HG03108 (cell line): ENCODE results near the gene MAP3K20.
"Not testable (repeated sequence)": the region's sequence is repeated elsewhere in the genome, so short reads cannot be mapped to it uniquely, and the experiment has no call there.

Source experiments
- ATAC-seq: cut with Tn5 transposase; IDR thresholded peaks from one replicate; pipeline ENCODE4 v1.9.1; 2021; ENCODE audit warnings: moderate library complexity; ENCODE audit not compliant: unreplicated experiment

Gene MAP3K20

DNA sequence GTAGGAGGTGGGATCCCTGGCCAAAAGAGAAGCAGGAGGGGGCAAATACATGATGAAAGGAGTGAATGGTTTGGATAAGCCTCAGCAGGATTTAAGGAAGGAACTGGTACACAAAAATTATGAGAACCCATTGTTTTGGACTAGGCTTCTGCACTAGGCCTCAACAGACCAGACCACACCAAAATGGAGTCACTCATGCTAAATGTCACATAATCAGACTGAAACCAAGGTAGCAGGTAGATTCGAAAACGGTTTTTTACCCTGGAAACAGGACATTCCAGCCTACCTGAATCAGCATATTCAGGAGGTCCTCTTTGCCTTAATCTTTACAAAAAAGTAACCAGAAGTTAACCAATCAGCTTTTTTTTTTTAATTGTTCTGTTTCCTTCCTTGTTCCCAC, 229.7 kb downstream of the MAP3K20 start:
- ATAC-seq = no peak

DNA sequence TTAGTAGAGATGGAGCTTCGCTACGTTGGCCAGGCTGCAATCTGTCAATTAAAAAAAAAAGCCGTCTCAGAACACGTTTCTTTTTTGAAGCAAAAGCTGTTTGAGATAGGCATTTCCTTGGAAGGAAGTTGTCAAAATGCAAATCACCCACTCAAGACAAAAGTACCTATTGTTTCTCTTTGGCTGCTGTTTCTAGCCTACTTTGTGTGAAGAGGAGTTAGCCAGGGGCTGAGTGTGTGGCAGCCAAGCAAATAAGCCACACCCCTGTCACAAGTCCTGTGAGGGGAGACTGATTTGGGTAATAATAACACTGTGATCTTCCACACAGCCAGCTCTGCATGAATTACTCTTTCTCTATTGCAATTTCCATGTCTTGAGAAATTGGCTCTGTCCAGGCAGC, 231.6 kb downstream of the MAP3K20 start:
- no peak for ATAC-seq

DNA sequence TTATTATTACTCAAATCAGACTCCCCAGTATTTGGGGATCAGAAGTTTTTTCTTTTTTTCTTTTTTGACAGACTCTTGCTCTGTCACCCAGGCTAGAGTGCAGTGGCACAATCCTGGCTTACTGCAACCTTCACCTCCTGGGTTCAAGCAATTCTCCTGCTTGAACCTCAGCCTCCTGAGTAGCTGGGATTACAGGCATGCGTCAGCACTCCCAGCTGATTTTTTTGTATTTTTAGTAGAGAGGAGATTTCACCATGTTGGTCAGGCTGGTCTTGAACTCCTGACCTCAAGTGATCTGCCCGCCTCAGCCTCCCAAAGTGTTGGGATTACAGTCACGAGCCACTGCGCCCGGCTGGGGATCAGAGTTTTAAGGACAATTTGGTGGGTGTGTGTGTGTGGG, 233.7 kb downstream of the MAP3K20 start:
- not testable (repeated sequence) for ATAC-seq

DNA sequence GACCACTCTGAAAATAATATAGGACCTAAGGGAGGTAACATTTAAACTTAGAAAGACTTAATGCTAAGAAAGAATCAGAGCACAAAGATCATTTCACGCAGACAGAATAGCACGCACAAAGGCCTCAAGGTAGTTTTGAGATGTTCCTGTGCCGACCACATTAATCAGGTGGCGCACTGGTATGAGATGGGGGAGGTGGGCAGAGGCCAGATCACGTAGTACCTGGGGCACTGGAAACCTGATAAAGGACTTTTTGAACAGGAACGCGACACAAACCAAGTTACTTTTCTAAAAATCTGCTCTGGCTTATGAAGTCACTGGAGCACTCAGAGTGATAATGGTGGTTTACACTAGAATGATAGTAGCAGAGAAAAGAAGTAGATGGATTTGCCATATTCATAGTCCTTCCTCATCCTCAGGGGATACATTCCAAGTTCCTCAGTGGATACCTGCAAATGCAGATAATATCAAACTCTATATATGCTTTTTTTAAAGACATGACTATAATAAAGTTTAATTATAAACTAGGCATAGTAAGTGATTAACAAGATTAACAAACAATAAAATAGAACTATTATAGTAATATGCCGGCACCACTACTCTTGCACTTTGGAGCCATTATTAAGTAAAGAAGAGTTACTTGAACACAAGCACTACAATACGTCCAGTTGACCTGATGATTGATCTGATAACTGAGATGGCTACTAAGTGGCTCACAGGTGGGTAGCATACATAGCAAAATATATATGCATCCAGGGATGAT, 236.4 kb downstream of the MAP3K20 start:
- ATAC-seq = no peak
